Hepatocyte (in vitro differentiated cells): ENCODE results near the gene PROM2. TPM values are rescaled to one million over a fixed set of nuclear protein-coding genes. Genes with fewer than 3 reads are reported as not detected.

Experiments
- DNase-seq: peaks from one replicate; pipeline ENCODE4 v3.0.0-alpha.2; 2016; ENCODE audit warnings: low spot score
- H2AFZ ChIP-seq: fragments of 200-600 bp; sonication (generic); 2 replicates; pipeline ENCODE4 v1.6.0; 2016; ENCODE audit warnings: antibody characterized with exemption, mild to moderate bottlenecking
- H3K27ac ChIP-seq: fragments of 200-600 bp; sonication (generic); 2 replicates; pipeline ENCODE4 v1.5.1; 2016; ENCODE audit warnings: mild to moderate bottlenecking
- H3K27me3 ChIP-seq: fragments of 200-600 bp; sonication (generic); 2 replicates; pipeline ENCODE4 v1.6.1; 2016
- H3K36me3 ChIP-seq: fragments of 200-600 bp; sonication (generic); replicated peaks from 2 replicates; pipeline ENCODE4 v1.5.1; 2016; ENCODE audit warnings: low read depth; ENCODE audit not compliant: insufficient read depth
- H3K4me1 ChIP-seq: fragments of 200-600 bp; sonication (generic); 2 replicates; pipeline ENCODE4 v1.5.1; 2016; ENCODE audit warnings: mild to moderate bottlenecking, moderate library complexity; ENCODE audit not compliant: insufficient read depth
- H3K4me2 ChIP-seq: fragments of 200-600 bp; sonication (generic); 2 replicates; pipeline ENCODE4 v1.6.0; 2016
- H3K4me3 ChIP-seq: fragments of 200-600 bp; sonication (generic); 2 replicates; pipeline ENCODE4 v1.5.1; 2016; ENCODE audit warnings: mild to moderate bottlenecking
- H3K79me2 ChIP-seq: fragments of 200-600 bp; sonication (generic); 2 replicates; pipeline ENCODE4 v1.6.0; 2017; ENCODE audit warnings: mild to moderate bottlenecking
- H3K9me2 ChIP-seq: fragments of 200-600 bp; sonication (generic); replicated peaks from 2 replicates; pipeline ENCODE4 v1.6.0; 2017; ENCODE audit warnings: mild to moderate bottlenecking; ENCODE audit not compliant: insufficient read depth
- H3K9me3 ChIP-seq: fragments of 200-600 bp; sonication (generic); 2 replicates; pipeline ENCODE4 v1.5.1; 2016; ENCODE audit warnings: low read depth, mild to moderate bottlenecking
- H4K20me1 ChIP-seq: fragments of 200-600 bp; sonication (generic); 2 replicates; pipeline ENCODE4 v1.6.0; 2016; ENCODE audit warnings: mild to moderate bottlenecking; ENCODE audit not compliant: insufficient read depth, poor library complexity, severe bottlenecking
- CTCF ChIP-seq: fragments of 200-600 bp; sonication (generic); IDR thresholded peaks from 2 replicates; pipeline ENCODE4 v1.5.1; 2016; ENCODE audit warnings: antibody characterized with exemption, mild to moderate bottlenecking; ENCODE audit not compliant: poor library complexity
- EZH2 ChIP-seq: fragments of 200-600 bp; sonication (generic); IDR thresholded peaks from 2 replicates; pipeline ENCODE4 v1.6.1; 2016; ENCODE audit warnings: antibody characterized with exemption, mild to moderate bottlenecking, borderline replicate concordance
- EZH2phosphoT487 ChIP-seq: fragments of 200-600 bp; sonication (generic); IDR thresholded peaks from one replicate; pipeline ENCODE4 v1.6.1; 2018; ENCODE audit warnings: antibody characterized with exemption, mild to moderate bottlenecking, low read depth, moderate library complexity; ENCODE audit not compliant: unreplicated experiment, severe bottlenecking
- WGBS: methylation state at CpG from one replicate; pipeline ENCODE4 v1.1.6; 2016; ENCODE audit warnings: low lambda C conversion rate; ENCODE audit errors: missing lambda C conversion rate; 5-methylcytosine and 5-hydroxymethylcytosine counted together
- polyA plus RNA-seq: library from polyadenylated mRNA; unstranded; fragments of >200 nt; fragmentation: Nextera tagmentation; extraction: Ambion mirVana; gene quantifications from 2 replicates; pipeline ENCODE4 v1.2.1, GENCODE V29; 2016
- total RNA-seq: library from RNA; depleted of rRNA; stranded (reverse); fragments of >200 nt; gene quantifications from 2 replicates; pipeline ENCODE4 v1.2.3, GENCODE V29; 2014

Gene PROM2
- total and polyA plus RNA-seq, 2 experiments from 2014 or later, result 2.6 to 2.8 TPM

GRCh38 chr2:95287806-95288205 is 13.6 kb downstream of the PROM2 start:
- WGBS, result 94% methylated on average over 5 of the region's 5 CpGs
- no peaks in the 10 kb centered on the region for H3K4me1 ChIP-seq
- no peak for TF ChIP-seq EZH2
- TF ChIP-seq CTCF, result no peak
- TF ChIP-seq EZH2phosphoT487, result no peak
- H3K27me3 ChIP-seq, result no peaks in the 10 kb centered on the region
- DNase-seq, result no peak
- no peaks in the 10 kb centered on the region for H3K9me2 ChIP-seq
- H4K20me1 ChIP-seq, result no peaks in the 10 kb centered on the region
- no peaks in the 10 kb centered on the region for H3K9me3 ChIP-seq
- no peak overlapping the region for H3K4me2 ChIP-seq
- H3K27ac ChIP-seq, result no peak overlapping the region
- no peaks in the 10 kb centered on the region for H3K79me2 ChIP-seq
- no peaks in the 10 kb centered on the region for H3K36me3 ChIP-seq
- H3K4me3 ChIP-seq, result no peak overlapping the region
- no peak overlapping the region for H2AFZ ChIP-seq

- H4K20me1 ChIP-seq, result no peaks in the 10 kb centered on the region
- no peaks in the 10 kb centered on the region for H3K9me2 ChIP-seq
- H3K4me3 ChIP-seq, result no peak overlapping the region
- WGBS, result 65% methylated on average over 4 of the region's 7 CpGs
- H3K27me3 ChIP-seq, result no peaks in the 10 kb centered on the region
- no peaks in the 10 kb centered on the region for H3K9me3 ChIP-seq
- H3K79me2 ChIP-seq, result no peaks in the 10 kb centered on the region
- no peak for TF ChIP-seq EZH2phosphoT487
- TF ChIP-seq EZH2, result no peak
- TF ChIP-seq CTCF, result no peak
- H2AFZ ChIP-seq, result no peak overlapping the region
- no peaks in the 10 kb centered on the region for H3K36me3 ChIP-seq
- H3K4me2 ChIP-seq, result no peak overlapping the region
- no peaks in the 10 kb centered on the region for H3K4me1 ChIP-seq
- no peak overlapping the region for H3K27ac ChIP-seq
- no peak for DNase-seq
These were observed 15.0 kb downstream of the PROM2 start for GRCh38 chr2:95289253-95289652.

- no peak overlapping the region for H2AFZ ChIP-seq
- H4K20me1 ChIP-seq, result no peaks in the 10 kb centered on the region
- no peaks in the 10 kb centered on the region for H3K27me3 ChIP-seq
- H3K9me3 ChIP-seq, result no peaks in the 10 kb centered on the region
- H3K36me3 ChIP-seq, result no peaks in the 10 kb centered on the region
- no peak for DNase-seq
- no peaks in the 10 kb centered on the region for H3K4me1 ChIP-seq
- H3K79me2 ChIP-seq, result no peaks in the 10 kb centered on the region
- no peak overlapping the region for H3K4me3 ChIP-seq
- no peaks in the 10 kb centered on the region for H3K9me2 ChIP-seq
- no peak overlapping the region for H3K4me2 ChIP-seq
- no peak overlapping the region for H3K27ac ChIP-seq
- TF ChIP-seq EZH2phosphoT487 (no peak), CTCF (no peak), EZH2 (no peak)
These were observed 17.0 kb downstream of the PROM2 start for GRCh38 chr2:95291222-95291621.
